GM12878 (cell line): Measurements from ENCODE around the gene WDR91. TPM values are rescaled to one million over a fixed set of nuclear protein-coding genes. Genes with fewer than 3 reads are reported as not detected.

ENCODE experiments used
- ATAC-seq: fragments of 200-7000 bp; cut with Tn5 transposase; 3 replicates; pipeline ENCODE4 v1.9.1; 2020; ENCODE audit warnings: mild to moderate bottlenecking, moderate library complexity
- BruUV-seq: library from RNA; stranded (reverse); fragments of 400-500 nt; replicated peaks from 2 replicates; lab custom pipeline; 2021; lab: Mats Ljungman, UMichigan
- CTCF ChIA-PET: fragments of 300-600 bp; sonication (Branson Sonifier 250); formaldehyde crosslinking; extraction: SDS; loops from one replicate; lab custom pipeline; 2021; ENCODE audit warnings: inconsistent platforms; lab: Yijun Ruan, JAX
- POLR2A ChIA-PET: fragments of 350-600 bp; formaldehyde crosslinking; extraction: SDS; loops from one replicate; lab custom pipeline; 2021; ENCODE audit warnings: inconsistent platforms; lab: Charles Lee
- RAD21 ChIA-PET: fragments of 300-600 bp; sonication (Branson Sonifier 250); formaldehyde crosslinking; loops from one replicate; lab custom pipeline; 2023; ENCODE audit warnings: antibody characterized with exemption; ENCODE audit not compliant: unreplicated experiment; lab: Charles Lee
- SMC1A ChIA-PET: fragments of 300-600 bp; sonication (Branson Sonifier 250); formaldehyde crosslinking; loops from one replicate; lab custom pipeline; 2023; ENCODE audit not compliant: unreplicated experiment, uncharacterized antibody; lab: Charles Lee
- DNase-seq: peaks from one replicate; pipeline ENCODE4 v3.0.0-alpha.2; 2011; ENCODE audit warnings: low read depth, low spot score
- FAIRE-seq: peaks from 3 replicates; lab custom pipeline; 2011; peaks lifted over from hg19 to GRCh38; lab: Jason Lieb, UNC
- H2AFZ ChIP-seq: 2 replicates; pipeline ENCODE4 v1.6.0; 2011; ENCODE audit warnings: low read depth, low read length, control low read depth; ENCODE audit not compliant: control insufficient read depth
- H3K27ac ChIP-seq: 2 replicates; pipeline ENCODE4 v1.5.1; 2011; ENCODE audit warnings: control low read depth; ENCODE audit not compliant: control insufficient read depth, insufficient read depth
- H3K27me3 ChIP-seq, 2 experiments: replicated peaks in 1 of 2; 2 replicates each; pipeline versions ENCODE4 v1.6.0 to v1.6.1; 2011; ENCODE audit warnings: low read length in 1 of 2; ENCODE audit not compliant: control insufficient read depth in 2 of 2, insufficient read depth in 2 of 2
- H3K36me3 ChIP-seq, 2 experiments: 2 replicates each; pipeline ENCODE4 v1.5.1; 2011; ENCODE audit warnings: low read length in 1 of 2; ENCODE audit not compliant: control insufficient read depth in 2 of 2, insufficient read depth in 2 of 2
- H3K4me1 ChIP-seq: 2 replicates; pipeline ENCODE4 v1.6.1; 2011; ENCODE audit warnings: mild to moderate bottlenecking, low read length, moderate library complexity, mixed read lengths; ENCODE audit not compliant: control insufficient read depth, insufficient read depth
- H3K4me2 ChIP-seq: 2 replicates; pipeline ENCODE4 v1.6.0; 2011; ENCODE audit warnings: control low read depth; ENCODE audit not compliant: control insufficient read depth, insufficient read depth
- H3K4me3 ChIP-seq: fragments of 200-600 bp; sonication (generic); 2 replicates; pipeline ENCODE4 v1.5.1; 2016
- H3K79me2 ChIP-seq: 2 replicates; pipeline ENCODE4 v1.6.0; 2011; ENCODE audit warnings: low read length; ENCODE audit not compliant: control insufficient read depth, insufficient read depth
- H3K9ac ChIP-seq: 2 replicates; pipeline ENCODE4 v1.8.0; 2011; ENCODE audit warnings: low read length, control low read depth, mixed read lengths; ENCODE audit not compliant: control insufficient read depth, insufficient read depth
- H3K9me3 ChIP-seq: replicated peaks from 3 replicates; pipeline ENCODE4 v1.5.1; 2011; ENCODE audit warnings: mild to moderate bottlenecking, low read length; ENCODE audit not compliant: control insufficient read depth, insufficient read depth
- H4K20me1 ChIP-seq: 2 replicates; pipeline ENCODE4 v1.6.0; 2011; ENCODE audit not compliant: control insufficient read depth, insufficient read depth
- BCLAF1 ChIP-seq: fragments of 450-650 bp; IDR thresholded peaks from 2 replicates; pipeline ENCODE4 v1.6.1; 2017; ENCODE audit warnings: antibody characterized with exemption, mild to moderate bottlenecking, moderate library complexity
- CEBPZ ChIP-seq: fragments of 150-350 bp; IDR thresholded peaks from 2 replicates; pipeline ENCODE4 v1.6.1; 2016; ENCODE audit warnings: low read depth, low read length
- CTCF ChIP-seq, 3 experiments: IDR thresholded peaks in 2 of 3; conservative IDR thresholded peaks in 1 of 3; 2 replicates each; pipeline ENCODE4 v1.5.1; 2011; ENCODE audit warnings: low read depth in 3 of 3, low read length in 3 of 3, mild to moderate bottlenecking in 3 of 3, control low read depth in 2 of 3, moderate library complexity in 2 of 3, inconsistent platforms in 1 of 3, mixed read lengths in 1 of 3; ENCODE audit not compliant: control insufficient read depth in 2 of 3, insufficient read depth in 1 of 3; ENCODE audit errors: extremely low read depth in 1 of 3
- IKZF2 ChIP-seq, 2 experiments: fragments of 450-650 bp; IDR thresholded peaks; 2 replicates each; pipeline ENCODE4 v1.6.1; 2017; ENCODE audit warnings: mild to moderate bottlenecking in 2 of 2, moderate library complexity in 2 of 2
- MEF2B ChIP-seq: fragments of 450-650 bp; IDR thresholded peaks from 2 replicates; pipeline ENCODE4 v1.6.1; 2018; ENCODE audit warnings: mild to moderate bottlenecking, moderate library complexity; ENCODE audit not compliant: partially characterized antibody, poor library complexity, severe bottlenecking
- NFIC ChIP-seq: IDR thresholded peaks from 2 replicates; pipeline ENCODE4 v1.6.1; 2012; ENCODE audit warnings: low read depth, mild to moderate bottlenecking, inconsistent platforms, low read length, moderate library complexity
- REST ChIP-seq: IDR thresholded peaks from 2 replicates; pipeline ENCODE4 v1.6.1; 2012; ENCODE audit warnings: mild to moderate bottlenecking, low read depth, low read length
- TCF12 ChIP-seq: IDR thresholded peaks from 2 replicates; pipeline ENCODE4 v1.6.1; 2011; ENCODE audit warnings: low read depth, mild to moderate bottlenecking, low read length
- WGBS: methylation state at CpG from one replicate; pipeline ENCODE4 v1.1.6; 2016; ENCODE audit warnings: low lambda C conversion rate; ENCODE audit not compliant: insufficient replicate concordance, insufficient coverage; ENCODE audit errors: missing lambda C conversion rate; 5-methylcytosine and 5-hydroxymethylcytosine counted together
- in situ Hi-C: fragments of 300-500 bp; cut with MboI; formaldehyde crosslinking; loops from 9 replicates; pipeline ENCODE4 v1.14.3; 2018; ENCODE audit warnings: mixed read lengths
- intact Hi-C: fragments of 100-400 bp; cut with micrococcal nuclease; formaldehyde crosslinking; loops from one replicate; pipeline ENCODE4 v1.14.2; 2022; ENCODE audit not compliant: unreplicated experiment
- polyA plus RNA-seq, 11 experiments: library from polyadenylated mRNA; depleted of rRNA in 4 of 11; unstranded in 6 of 11; stranded (reverse) in 5 of 11; fragments of >200 nt; fragmentation: Nextera tagmentation in 4 of 11; fragmentation: Illumina TruSeq in 1 of 11; extraction: Ambion mirVana in 4 of 11; extraction: Trizol in 1 of 11; gene quantifications; 1 replicate in 1 of 11; 2 replicates in 10 of 11; pipeline versions ENCODE4 v1.2.1 to v1.2.3, GENCODE V29; 2011 to 2016; ENCODE audit warnings: inconsistent platforms in 2 of 11, missing spikeins in 2 of 11, low read depth in 1 of 11
- total RNA-seq, 4 experiments: library from RNA; depleted of rRNA in 3 of 4; stranded (reverse); fragments of >200 nt in 3 of 4; fragmentation: Illumina TruSeq in 1 of 4; extraction: Trizol in 1 of 4; gene quantifications; 2 replicates each; pipeline versions ENCODE4 v1.2.1 to v1.2.3, GENCODE V29; 2013 to 2021

Gene WDR91
- total and polyA plus RNA-seq, 10 of the 15 experiments (the other 5 are each of a cell fraction or from before 2014, with no cell fraction given) = 7.6 to 83.3 (median 16.5) TPM

- SMC1A ChIA-PET = interaction anchor here (0.6 to 7.0 kb wide), 16 partner anchors 9 to 513 kb away, joined by 3 to 108 read pairs (median 4); partner anchors contain the start of genes AGBL3, CYREN and TMEM140
- TSS peak; percentile 14 for BruUV-seq
- Histone ChIP-seq H3K27ac (peak overlapping the region; percentile 84), H3K27me3 (no peaks in the 10 kb centered on the region), H3K4me2 (peak overlapping the region; percentile 64), H3K9ac (peak overlapping the region; percentile 64), H4K20me1 (no peaks in the 10 kb centered on the region), H3K36me3 (peaks cover 24 to 25% of the 10 kb centered on the region in 2 experiments; a peak in 3 of 4 replicates), H3K79me2 (peaks cover 37% of the 10 kb centered on the region), H2AFZ (peak overlapping the region; percentile 32), H3K4me3 (no peak overlapping the region), H3K4me1 (peaks cover 32% of the 10 kb centered on the region), H3K9me3 (peaks cover 25% of the 10 kb centered on the region)
- DNase-seq = no peak
- POLR2A ChIA-PET = interaction anchor here (0.7 to 15.9 kb wide), 8 partner anchors 9 to 173 kb away, joined by 3 to 169 read pairs (median 6); partner anchors contain the start of genes AGBL3, CYREN and TMEM140
- WGBS = 46% methylated on average over 9 of the region's 9 CpGs
- ATAC-seq = peak; percentile 67
- no peak for FAIRE-seq
- RAD21 ChIA-PET = interaction anchor here (0.7 to 9.0 kb wide), 16 partner anchors 8 to 525 kb away, joined by 3 to 84 read pairs (median 4); partner anchors contain the start of genes AGBL3, CYREN and TMEM140
- in situ Hi-C loops (loop anchor here (10.0 kb wide), 1 partner anchor 516 kb away; the partner anchor contains the start of gene BPGM), intact Hi-C loops (no loop called here)
- CTCF ChIA-PET = interaction anchor here (0.5 to 4.4 kb wide), 14 partner anchors 8 to 514 kb away, joined by 3 to 28 read pairs (median 6); partner anchors contain the start of genes AGBL3 and TMEM140
- TF ChIP-seq CTCF (IDR thresholded peaks at IDR 0.05 in 2 of 3, conservative IDR thresholded peaks at IDR 0.05 in 1 of 3; ENCODE audit: control insufficient read depth in 2 of 3, extremely low read depth in 1 of 3, insufficient read depth in 1 of 3, low read depth in 3 of 3, low read length in 3 of 3) (peak in 1 of 3 experiments; percentile 5; a peak in 2 of 6 replicates), TCF12 (no peak), NFIC (no peak), CEBPZ (no peak), REST (peak; percentile 50; the same call in 1 of the 2 replicates), BCLAF1 (no peak), IKZF2 (IDR thresholded peaks at IDR 0.05) (peak; percentile 41 to 42; a peak in 3 of 4 replicates), MEF2B (no peak)
Measured at GRCh38 chr7:135160858-135161653, 50.3 kb downstream of the WDR91 start.
